DMS 273 treated with DMSO at 0.1 percent for 48 hours (cell line): ENCODE measurements around the gene SRGN.

ENCODE experiments used
- DNase-seq: peaks from one replicate; lab custom pipeline; 2025; lab: John Stamatoyannopoulos, UW

SRGN gene

GRCh38 chr10:69090685-69091084, 2.8 kb downstream of the SRGN start:
- DNase-seq, result no peak

GRCh38 chr10:69091143-69091651, 3.3 kb downstream of the SRGN start:
- DNase-seq, result no peak

- peak; percentile 42 for DNase-seq
Observed at GRCh38 chr10:69092959-69093850, 5.3 kb downstream of the SRGN start.

GRCh38 chr10:69093933-69094332, 6.0 kb downstream of the SRGN start:
- no peak for DNase-seq

GRCh38 chr10:69096045-69096444, 8.1 kb downstream of the SRGN start:
- no peak for DNase-seq

- no peak for DNase-seq
Observed at GRCh38 chr10:69097729-69098128, 9.8 kb downstream of the SRGN start.

- no peak for DNase-seq
Observed at GRCh38 chr10:69100136-69100872, 12.4 kb downstream of the SRGN start.

GRCh38 chr10:69101451-69102095, 13.7 kb downstream of the SRGN start:
- no peak for DNase-seq

- no peak for DNase-seq
Observed at GRCh38 chr10:69102440-69102839, 14.5 kb downstream of the SRGN start.

- DNase-seq, result no peak
Observed at GRCh38 chr10:69103784-69104183, 15.9 kb downstream of the SRGN start.

- no peak for DNase-seq
Observed at GRCh38 chr10:69104994-69105790, 17.3 kb downstream of the SRGN start.

- DNase-seq, result no peak
Observed at GRCh38 chr10:69107176-69107490, 19.2 kb downstream of the SRGN start.

- no peak for DNase-seq
Observed at GRCh38 chr10:69107699-69108098, 19.8 kb downstream of the SRGN start.

GRCh38 chr10:69119896-69120295, 32.0 kb downstream of the SRGN start:
- no peak for DNase-seq

GRCh38 chr10:69123306-69123746, 35.4 kb downstream of the SRGN start:
- no peak for DNase-seq

GRCh38 chr10:69123747-69124562, 36.1 kb downstream of the SRGN start, which contains the start of gene VPS26A:
TSS of gene VPS26A (plus strand) at chr10:69124178. CDS start at chr10:69124278, 100 bp downstream.
- DNase-seq, result peak; percentile 71

- DNase-seq, result no peak
Observed at GRCh38 chr10:69124563-69125268, 36.8 kb downstream of the SRGN start.

- DNase-seq, result no peak
Observed at GRCh38 chr10:69125554-69125953, 37.7 kb downstream of the SRGN start.

- DNase-seq, result no peak
Observed at GRCh38 chr10:69130251-69130650, 42.3 kb downstream of the SRGN start.

GRCh38 chr10:69139961-69140360, 52.1 kb downstream of the SRGN start:
- DNase-seq, result no peak
